ENCODE measurements around the gene FAXDC2.

GRCh38 chr5:154815684-154816247 is 34.6 kb downstream of the FAXDC2 start:
- TF ChIP-seq, protein P1, sequence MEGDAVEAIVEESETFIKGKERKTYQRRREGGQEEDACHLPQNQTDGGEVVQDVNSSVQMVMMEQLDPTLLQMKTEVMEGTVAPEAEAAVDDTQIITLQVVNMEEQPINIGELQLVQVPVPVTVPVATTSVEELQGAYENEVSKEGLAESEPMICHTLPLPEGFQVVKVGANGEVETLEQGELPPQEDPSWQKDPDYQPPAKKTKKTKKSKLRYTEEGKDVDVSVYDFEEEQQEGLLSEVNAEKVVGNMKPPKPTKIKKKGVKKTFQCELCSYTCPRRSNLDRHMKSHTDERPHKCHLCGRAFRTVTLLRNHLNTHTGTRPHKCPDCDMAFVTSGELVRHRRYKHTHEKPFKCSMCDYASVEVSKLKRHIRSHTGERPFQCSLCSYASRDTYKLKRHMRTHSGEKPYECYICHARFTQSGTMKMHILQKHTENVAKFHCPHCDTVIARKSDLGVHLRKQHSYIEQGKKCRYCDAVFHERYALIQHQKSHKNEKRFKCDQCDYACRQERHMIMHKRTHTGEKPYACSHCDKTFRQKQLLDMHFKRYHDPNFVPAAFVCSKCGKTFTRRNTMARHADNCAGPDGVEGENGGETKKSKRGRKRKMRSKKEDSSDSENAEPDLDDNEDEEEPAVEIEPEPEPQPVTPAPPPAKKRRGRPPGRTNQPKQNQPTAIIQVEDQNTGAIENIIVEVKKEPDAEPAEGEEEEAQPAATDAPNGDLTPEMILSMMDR (IDR thresholded peaks at IDR 0.05), result no peak
- no peak for TF ChIP-seq POLR2A (IDR thresholded peaks at IDR 0.05; ENCODE audit: low read depth)
- TF ChIP-seq EP300 (IDR thresholded peaks at IDR 0.05), result no peak
